ENCODE results near the gene P2RX7.

Gene P2RX7

DNA sequence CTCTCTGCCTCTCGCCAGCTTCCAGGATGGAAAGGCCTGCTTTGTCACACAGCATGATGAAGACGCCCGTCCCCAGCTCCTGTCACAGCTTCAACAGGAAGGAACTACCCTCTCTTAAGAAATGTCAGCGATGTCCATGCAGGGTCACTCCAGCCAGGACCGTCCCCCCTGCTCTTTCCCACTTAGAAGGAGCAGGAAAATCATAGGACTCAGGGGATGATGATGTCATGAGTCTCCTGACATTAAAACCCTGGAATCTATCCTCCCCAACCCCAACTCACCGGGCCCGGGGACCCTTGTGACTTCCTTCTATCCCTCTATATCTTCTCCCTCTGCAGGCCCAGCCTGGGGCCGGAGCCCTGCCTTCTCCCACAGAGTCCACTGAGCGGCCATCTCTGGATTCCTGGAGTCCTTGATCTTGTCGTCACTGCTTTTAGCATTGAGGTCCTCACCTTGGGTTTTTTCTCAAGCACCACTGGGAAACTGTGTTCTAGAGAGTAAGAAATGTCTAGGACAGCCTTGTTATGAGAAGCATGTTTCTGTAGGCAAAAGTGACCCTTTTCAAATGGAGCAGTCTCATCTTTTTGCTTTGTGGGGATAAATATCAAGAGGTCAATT is 42.8 kb upstream of the P2RX7 start:
- DNase-seq (ENCODE audit: insufficient read length, low spot score) (no peak), FAIRE-seq (no peak)
- no peak for TF ChIP-seq POU2F2 (IDR thresholded peaks at IDR 0.05; ENCODE audit: low read depth, low read length)
- no peak for TF ChIP-seq POLR2A (IDR thresholded peaks at IDR 0.05; ENCODE audit: low read depth, low read length)
- no peak for TF ChIP-seq POLR2AphosphoS5 (IDR thresholded peaks at IDR 0.05; ENCODE audit: low read depth, low read length)
- no peak for TF ChIP-seq SPI1 (IDR thresholded peaks at IDR 0.05; ENCODE audit: low read depth, low read length)
- TF ChIP-seq TAF1 (IDR thresholded peaks at IDR 0.05; ENCODE audit: low read depth, low read length) = no peak
- TF ChIP-seq PAX5 (IDR thresholded peaks at IDR 0.05; ENCODE audit: insufficient read depth, low read length, severe bottlenecking) = no peak

DNA sequence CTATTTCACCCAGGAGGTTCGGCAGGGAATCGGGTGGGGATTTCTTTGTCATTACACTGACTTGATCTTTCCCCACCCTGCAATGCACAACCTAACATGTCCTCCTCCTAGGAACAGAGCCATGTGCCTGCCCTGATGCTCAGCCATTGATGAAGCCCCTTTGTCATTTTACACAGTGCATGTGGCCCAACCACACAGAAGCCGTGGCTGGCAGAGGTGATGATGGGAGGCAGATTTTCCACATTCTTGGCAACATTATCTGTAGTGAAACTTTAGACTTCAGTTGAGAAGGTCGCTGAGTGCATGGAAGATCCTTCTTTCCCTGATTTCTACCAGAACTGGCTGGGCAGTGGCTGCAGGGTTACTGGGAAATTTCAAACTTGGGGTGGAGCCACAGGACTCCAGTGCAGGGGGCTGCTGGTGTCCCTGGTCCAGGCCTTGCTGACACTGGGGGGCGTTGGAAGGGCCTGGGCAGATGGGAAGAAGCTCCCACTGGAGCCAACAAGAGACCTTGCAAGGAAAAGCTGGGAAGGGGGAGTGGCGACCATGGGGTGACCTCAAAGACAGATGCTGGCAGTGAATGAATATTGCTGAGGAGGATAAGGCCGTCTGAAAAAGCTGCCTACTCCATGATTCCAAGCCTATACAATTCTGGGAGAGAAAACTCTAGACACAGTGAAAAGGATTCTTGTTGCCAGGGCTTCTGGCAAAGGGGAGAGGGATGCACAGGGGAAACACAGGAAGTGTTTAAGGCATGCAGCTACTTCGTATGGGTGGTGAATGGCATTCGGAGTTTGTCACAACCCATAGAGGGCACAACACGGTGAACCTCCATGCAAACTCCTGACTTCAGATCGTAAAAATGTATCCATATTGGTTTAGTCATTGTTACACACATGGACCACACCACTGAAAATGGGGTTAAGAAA is 41.8 kb upstream of the P2RX7 start:
- FAIRE-seq (no peak), DNase-seq (ENCODE audit: insufficient read length, low spot score) (no peak)
- TF ChIP-seq POLR2A (IDR thresholded peaks at IDR 0.05; ENCODE audit: low read depth, low read length) (no peak), SPI1 (IDR thresholded peaks at IDR 0.05; ENCODE audit: low read depth, low read length) (no peak), POLR2AphosphoS5 (IDR thresholded peaks at IDR 0.05; ENCODE audit: low read depth, low read length) (no peak), PAX5 (IDR thresholded peaks at IDR 0.05; ENCODE audit: insufficient read depth, low read length, severe bottlenecking) (no peak), POU2F2 (IDR thresholded peaks at IDR 0.05; ENCODE audit: low read depth, low read length) (no peak), TAF1 (IDR thresholded peaks at IDR 0.05; ENCODE audit: low read depth, low read length) (no peak)

GRCh38 chr12:121092034-121092433 is 40.6 kb upstream of the P2RX7 start:
- DNase-seq (ENCODE audit: insufficient read length, low spot score) = no peak
- peak; percentile 48 for FAIRE-seq
- TF ChIP-seq PAX5 (IDR thresholded peaks at IDR 0.05; ENCODE audit: insufficient read depth, low read length, severe bottlenecking) (no peak), TAF1 (IDR thresholded peaks at IDR 0.05; ENCODE audit: low read depth, low read length) (no peak), SPI1 (IDR thresholded peaks at IDR 0.05; ENCODE audit: low read depth, low read length) (no peak), POLR2AphosphoS5 (IDR thresholded peaks at IDR 0.05; ENCODE audit: low read depth, low read length) (no peak), POU2F2 (IDR thresholded peaks at IDR 0.05; ENCODE audit: low read depth, low read length) (no peak), POLR2A (IDR thresholded peaks at IDR 0.05; ENCODE audit: low read depth, low read length) (no peak)

- TF ChIP-seq POU2F2 (IDR thresholded peaks at IDR 0.05; ENCODE audit: low read depth, low read length) = no peak
- no peak for TF ChIP-seq PAX5 (IDR thresholded peaks at IDR 0.05; ENCODE audit: insufficient read depth, low read length, severe bottlenecking)
- TF ChIP-seq SPI1 (IDR thresholded peaks at IDR 0.05; ENCODE audit: low read depth, low read length) = no peak
- no peak for TF ChIP-seq TAF1 (IDR thresholded peaks at IDR 0.05; ENCODE audit: low read depth, low read length)
- TF ChIP-seq POLR2A (IDR thresholded peaks at IDR 0.05; ENCODE audit: low read depth, low read length) = no peak
- no peak for TF ChIP-seq POLR2AphosphoS5 (IDR thresholded peaks at IDR 0.05; ENCODE audit: low read depth, low read length)
- DNase-seq (ENCODE audit: insufficient read length, low spot score) = no peak
- no peak for FAIRE-seq
These were observed 39.2 kb upstream of the P2RX7 start for GRCh38 chr12:121093487-121093891.

GRCh38 chr12:121095544-121096198 is 37.0 kb upstream of the P2RX7 start:
- FAIRE-seq (peak; percentile 73), DNase-seq (ENCODE audit: insufficient read length, low spot score) (peak; percentile 69)
- peak; percentile 49; the same call in 1 of the 2 replicates for TF ChIP-seq SPI1 (IDR thresholded peaks at IDR 0.05; ENCODE audit: low read depth, low read length)
- no peak for TF ChIP-seq TAF1 (IDR thresholded peaks at IDR 0.05; ENCODE audit: low read depth, low read length)
- TF ChIP-seq POLR2A (IDR thresholded peaks at IDR 0.05; ENCODE audit: low read depth, low read length) = no peak
- no peak for TF ChIP-seq PAX5 (IDR thresholded peaks at IDR 0.05; ENCODE audit: insufficient read depth, low read length, severe bottlenecking)
- no peak for TF ChIP-seq POLR2AphosphoS5 (IDR thresholded peaks at IDR 0.05; ENCODE audit: low read depth, low read length)
- no peak for TF ChIP-seq POU2F2 (IDR thresholded peaks at IDR 0.05; ENCODE audit: low read depth, low read length)

DNA sequence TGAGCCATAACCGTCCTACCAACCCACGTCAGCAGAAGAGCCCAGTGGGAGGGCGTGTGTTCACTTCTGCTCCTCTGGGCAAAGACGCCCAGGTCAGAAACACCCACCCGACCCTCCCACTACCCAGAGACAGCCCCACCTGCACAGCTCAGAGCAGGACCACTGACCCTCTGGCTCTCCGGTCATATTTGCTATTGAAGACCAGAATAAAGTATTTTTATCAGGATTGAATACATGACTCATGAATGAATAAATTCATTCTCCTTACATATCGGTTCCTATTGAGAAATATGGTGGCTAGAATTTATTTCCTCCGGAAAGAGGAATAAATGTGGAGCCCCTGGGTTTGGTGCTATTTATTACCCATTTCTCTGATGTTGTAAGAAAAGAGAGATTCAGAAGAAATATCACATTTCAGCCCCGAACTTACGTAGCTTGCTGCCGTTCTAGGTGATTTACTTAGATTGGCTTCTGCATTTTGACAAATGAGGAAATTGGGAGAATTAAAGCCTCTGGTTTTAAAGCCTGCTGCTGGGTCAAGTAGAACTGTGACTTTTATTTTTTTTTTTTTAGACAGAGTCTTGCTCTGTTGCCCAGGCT is 36.4 kb upstream of the P2RX7 start:
- FAIRE-seq (no peak), DNase-seq (ENCODE audit: insufficient read length, low spot score) (no peak)
- TF ChIP-seq POLR2A (IDR thresholded peaks at IDR 0.05; ENCODE audit: low read depth, low read length) = no peak
- no peak for TF ChIP-seq POLR2AphosphoS5 (IDR thresholded peaks at IDR 0.05; ENCODE audit: low read depth, low read length)
- TF ChIP-seq POU2F2 (IDR thresholded peaks at IDR 0.05; ENCODE audit: low read depth, low read length) = no peak
- TF ChIP-seq TAF1 (IDR thresholded peaks at IDR 0.05; ENCODE audit: low read depth, low read length) = no peak
- no peak for TF ChIP-seq PAX5 (IDR thresholded peaks at IDR 0.05; ENCODE audit: insufficient read depth, low read length, severe bottlenecking)
- TF ChIP-seq SPI1 (IDR thresholded peaks at IDR 0.05; ENCODE audit: low read depth, low read length) = no peak

- FAIRE-seq (peak; percentile 41), DNase-seq (ENCODE audit: insufficient read length, low spot score) (no peak)
- peak; percentile 46; the same call in 1 of the 2 replicates for TF ChIP-seq POU2F2 (IDR thresholded peaks at IDR 0.05; ENCODE audit: low read depth, low read length)
- TF ChIP-seq POLR2AphosphoS5 (IDR thresholded peaks at IDR 0.05; ENCODE audit: low read depth, low read length) = no peak
These were observed 32.9 kb upstream of the P2RX7 start for GRCh38 chr12:121099779-121100178.

GRCh38 chr12:121102307-121102706 is 30.4 kb upstream of the P2RX7 start:
- no peak for TF ChIP-seq TAF1 (IDR thresholded peaks at IDR 0.05; ENCODE audit: low read depth, low read length)
- TF ChIP-seq POU2F2 (IDR thresholded peaks at IDR 0.05; ENCODE audit: low read depth, low read length) = no peak
- no peak for TF ChIP-seq SPI1 (IDR thresholded peaks at IDR 0.05; ENCODE audit: low read depth, low read length)
- no peak for TF ChIP-seq PAX5 (IDR thresholded peaks at IDR 0.05; ENCODE audit: insufficient read depth, low read length, severe bottlenecking)
- TF ChIP-seq POLR2A (IDR thresholded peaks at IDR 0.05; ENCODE audit: low read depth, low read length) = no peak
- TF ChIP-seq POLR2AphosphoS5 (IDR thresholded peaks at IDR 0.05; ENCODE audit: low read depth, low read length) = no peak
- no peak for FAIRE-seq
- no peak for DNase-seq (ENCODE audit: insufficient read length, low spot score)

- TF ChIP-seq POLR2AphosphoS5 (IDR thresholded peaks at IDR 0.05; ENCODE audit: low read depth, low read length) = no peak
- no peak for TF ChIP-seq POLR2A (IDR thresholded peaks at IDR 0.05; ENCODE audit: low read depth, low read length)
- no peak for TF ChIP-seq PAX5 (IDR thresholded peaks at IDR 0.05; ENCODE audit: insufficient read depth, low read length, severe bottlenecking)
- TF ChIP-seq TAF1 (IDR thresholded peaks at IDR 0.05; ENCODE audit: low read depth, low read length) = no peak
- TF ChIP-seq POU2F2 (IDR thresholded peaks at IDR 0.05; ENCODE audit: low read depth, low read length) = no peak
- no peak for TF ChIP-seq SPI1 (IDR thresholded peaks at IDR 0.05; ENCODE audit: low read depth, low read length)
- DNase-seq (ENCODE audit: insufficient read length, low spot score) = no peak
- no peak for FAIRE-seq
These were observed 25.0 kb upstream of the P2RX7 start for GRCh38 chr12:121107681-121108080.
